ENCODE results near the gene SF3B4.

- TF ChIP-seq, protein P1, sequence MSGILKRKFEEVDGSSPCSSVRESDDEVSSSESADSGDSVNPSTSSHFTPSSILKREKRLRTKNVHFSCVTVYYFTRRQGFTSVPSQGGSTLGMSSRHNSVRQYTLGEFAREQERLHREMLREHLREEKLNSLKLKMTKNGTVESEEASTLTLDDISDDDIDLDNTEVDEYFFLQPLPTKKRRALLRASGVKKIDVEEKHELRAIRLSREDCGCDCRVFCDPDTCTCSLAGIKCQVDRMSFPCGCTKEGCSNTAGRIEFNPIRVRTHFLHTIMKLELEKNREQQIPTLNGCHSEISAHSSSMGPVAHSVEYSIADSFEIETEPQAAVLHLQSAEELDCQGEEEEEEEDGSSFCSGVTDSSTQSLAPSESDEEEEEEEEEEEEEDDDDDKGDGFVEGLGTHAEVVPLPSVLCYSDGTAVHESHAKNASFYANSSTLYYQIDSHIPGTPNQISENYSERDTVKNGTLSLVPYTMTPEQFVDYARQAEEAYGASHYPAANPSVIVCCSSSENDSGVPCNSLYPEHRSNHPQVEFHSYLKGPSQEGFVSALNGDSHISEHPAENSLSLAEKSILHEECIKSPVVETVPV (CRISPR knock-in tag; IDR thresholded peaks at IDR 0.05): no peak
- TF ChIP-seq SNAI2 (CRISPR knock-in tag; IDR thresholded peaks at IDR 0.05) (no peak), TOX (CRISPR knock-in tag; IDR thresholded peaks at IDR 0.05; ENCODE audit: borderline replicate concordance) (no peak), CREB5 (CRISPR knock-in tag; IDR thresholded peaks at IDR 0.05; ENCODE audit: low read depth) (no peak), RARB (CRISPR knock-in tag; IDR thresholded peaks at IDR 0.05) (no peak), ZFP30 (CRISPR knock-in tag; IDR thresholded peaks at IDR 0.05) (no peak), ZNF565 (CRISPR knock-in tag; conservative IDR thresholded peaks at IDR 0.05; ENCODE audit: low read depth) (no peak), GLIS3 (CRISPR knock-in tag; IDR thresholded peaks at IDR 0.05) (no peak), PATZ1 (CRISPR knock-in tag; IDR thresholded peaks at IDR 0.05; ENCODE audit: borderline replicate concordance) (no peak), ZFP3 (CRISPR knock-in tag; IDR thresholded peaks at IDR 0.05) (no peak), CSDC2 (CRISPR knock-in tag; IDR thresholded peaks at IDR 0.05) (no peak)
Observed at GRCh38 chr1:149883598-149884247, 43.9 kb downstream of the SF3B4 start.

Measured in SK-N-SH treated with all-trans-retinoic acid at 6 μM for 48 hours (cell line).